Renal cortical epithelial cell (primary cell): Measurements from ENCODE around the gene WNT3. TPM values are rescaled to one million over a fixed set of nuclear protein-coding genes. Genes with fewer than 3 reads are reported as not detected.
A peak's percentile ranks its signal among the peaks of the same experiment; 100 is the strongest.
"Not testable (repeated sequence)": the region's sequence is repeated elsewhere in the genome, so short reads cannot be mapped to it uniquely, and the experiment has no call there.

Experiments
- DNase-seq: peaks from one replicate; pipeline ENCODE4 v3.0.0-alpha.2; 2011; ENCODE audit warnings: low read depth
- total RNA-seq: library from RNA; depleted of rRNA; stranded (reverse); fragments of >200 nt; gene quantifications from 2 replicates; pipeline ENCODE4 v1.2.3, GENCODE V29; 2014

Gene WNT3
- total RNA-seq, 1 donor from 2014 or later = 1.4 TPM

DNA sequence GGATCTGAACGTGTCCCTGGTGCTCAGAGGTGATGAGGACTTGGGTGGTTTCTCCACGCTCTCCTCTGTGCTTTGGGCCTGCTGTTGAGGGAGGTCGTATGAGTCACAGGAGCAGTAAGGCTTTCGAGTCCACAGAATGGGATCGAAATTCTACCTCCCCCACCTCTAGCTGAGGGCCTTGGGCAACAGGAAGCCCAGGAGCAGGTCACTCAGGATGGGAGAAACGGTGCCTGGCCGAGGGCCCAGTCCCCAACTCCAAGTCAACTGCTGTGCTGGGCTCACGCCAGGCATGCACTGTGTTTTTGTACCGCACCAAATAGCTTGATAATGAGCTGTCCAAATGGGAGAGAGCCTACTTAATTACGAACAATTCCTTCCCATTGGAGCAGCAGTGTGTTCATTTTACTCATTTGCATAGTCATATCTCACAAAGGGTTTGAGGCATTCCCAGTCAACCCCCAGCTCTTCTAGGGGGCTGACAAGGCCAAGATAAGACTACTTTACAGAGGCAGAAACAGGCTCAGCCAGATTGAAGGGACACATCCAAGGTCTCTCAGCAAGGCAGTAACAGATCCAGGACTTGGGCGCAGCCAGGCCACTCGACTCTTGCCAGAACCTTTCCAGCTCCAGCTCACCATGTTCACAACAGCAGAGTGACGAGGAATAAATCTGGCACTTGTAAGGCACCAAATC, 53.6 kb downstream of the WNT3 start:
- DNase-seq = peak; percentile 92

DNA sequence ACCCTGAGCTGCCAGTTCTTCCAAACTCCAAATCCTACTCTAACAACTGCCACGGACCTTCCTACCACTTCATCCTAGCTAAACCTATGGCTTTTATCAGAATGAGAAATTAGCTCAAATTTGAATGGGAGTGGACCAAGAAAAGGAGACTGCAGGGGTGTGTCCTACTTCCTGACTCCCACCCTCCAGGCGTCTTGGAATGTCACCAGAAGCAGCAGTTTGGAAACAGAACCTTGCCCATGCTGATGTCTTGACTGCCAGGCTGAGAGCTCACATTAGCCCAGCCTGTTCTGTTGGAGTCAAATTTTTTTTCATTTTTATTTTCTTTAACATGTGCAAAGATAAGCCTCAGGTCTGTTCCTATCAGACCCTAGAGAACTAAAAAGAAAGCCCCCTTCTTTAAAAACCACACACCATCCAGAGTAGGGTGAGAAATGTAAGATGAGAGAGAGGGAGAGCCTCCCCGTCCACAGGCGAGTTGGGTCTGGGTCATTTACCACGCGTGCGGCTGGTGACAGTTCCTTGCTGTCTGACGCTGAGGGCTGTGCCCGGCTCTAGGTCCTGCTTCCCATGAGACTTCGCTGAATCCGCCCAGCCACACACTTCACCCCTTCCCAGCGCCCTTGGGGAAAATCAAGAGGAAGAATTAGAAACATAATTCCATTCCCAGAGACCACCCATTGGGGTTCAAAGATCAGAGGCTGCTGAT, 54.3 kb downstream of the WNT3 start:
- no peak for DNase-seq

DNA sequence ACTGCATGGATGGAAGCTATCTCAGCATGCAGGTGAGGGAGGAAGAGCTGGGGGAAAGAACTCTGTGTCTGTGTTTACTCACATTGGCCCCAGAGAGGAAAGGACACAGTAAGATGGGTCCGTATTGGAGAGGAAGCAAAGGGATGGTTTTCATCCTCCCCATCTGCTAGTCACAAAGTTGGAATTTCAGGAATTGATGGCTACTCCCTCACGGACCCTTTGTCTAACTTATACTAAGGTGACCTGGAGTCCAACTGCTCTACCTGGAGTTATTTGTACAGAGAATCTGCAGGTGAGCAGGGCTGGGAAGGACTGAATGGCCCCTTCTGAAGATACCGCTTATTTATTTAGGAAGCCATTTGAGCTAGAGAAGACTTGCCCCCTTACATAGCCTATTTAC, 55.1 kb downstream of the WNT3 start:
- no peak for DNase-seq

DNA sequence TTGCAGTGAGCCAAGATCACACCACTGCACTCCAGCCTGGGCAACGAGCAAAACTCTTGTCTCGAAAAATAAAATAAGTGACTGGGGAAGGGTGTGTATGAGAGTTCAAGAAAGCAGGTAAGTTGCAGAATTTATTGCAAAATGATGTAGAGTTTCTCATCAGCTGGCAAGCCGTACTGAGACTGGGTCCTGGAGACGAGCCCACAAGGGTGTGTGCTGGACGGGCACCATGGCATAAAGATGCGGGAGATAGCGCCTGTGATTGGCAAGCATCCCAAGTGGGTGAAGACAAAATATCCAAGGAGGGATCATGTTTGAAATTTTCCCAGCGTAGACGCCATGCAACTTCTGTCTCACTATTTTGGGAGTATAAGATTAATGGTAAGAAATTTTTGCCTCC, 59.4 kb downstream of the WNT3 start:
- DNase-seq = no peak

DNA sequence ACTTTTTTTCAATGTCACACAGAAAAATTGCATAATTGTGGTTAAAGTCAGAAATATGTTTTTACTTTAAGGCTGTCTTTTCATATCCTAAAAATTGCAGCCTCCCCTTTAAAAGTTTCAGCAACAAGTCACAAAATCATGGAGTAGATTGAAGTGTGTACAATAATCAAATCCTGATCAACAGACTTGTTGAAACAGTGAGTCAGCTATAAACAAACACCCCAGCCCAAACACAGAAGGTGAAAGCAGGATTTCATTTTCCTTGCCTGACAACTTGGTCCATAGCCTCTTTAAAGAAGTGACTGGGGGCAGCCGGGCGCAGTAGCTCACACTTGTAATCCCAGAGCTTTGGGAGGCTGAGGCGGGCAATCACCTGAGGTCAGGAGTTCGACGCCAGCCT, 59.9 kb downstream of the WNT3 start:
- DNase-seq = peak; percentile 37

DNA sequence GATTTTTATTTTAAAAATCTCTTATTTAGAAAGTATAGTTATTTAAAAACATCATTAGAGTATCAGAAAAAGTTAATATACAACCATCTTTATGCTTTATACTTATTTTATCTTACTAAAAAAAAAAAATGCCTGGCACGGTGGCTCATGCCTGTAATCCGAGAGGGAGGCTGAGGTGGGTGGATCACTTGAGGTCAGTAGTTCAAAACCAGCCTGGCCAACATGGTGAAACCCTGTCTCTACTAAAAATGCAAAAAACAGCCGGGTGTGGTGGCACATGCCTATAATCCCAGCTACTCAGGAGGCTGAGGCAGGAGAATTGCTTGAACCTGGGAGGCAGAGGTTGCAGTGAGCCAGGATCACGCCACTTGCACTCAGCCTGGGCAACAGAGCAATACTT, 60.9 kb downstream of the WNT3 start:
- not testable (repeated sequence) for DNase-seq

DNA sequence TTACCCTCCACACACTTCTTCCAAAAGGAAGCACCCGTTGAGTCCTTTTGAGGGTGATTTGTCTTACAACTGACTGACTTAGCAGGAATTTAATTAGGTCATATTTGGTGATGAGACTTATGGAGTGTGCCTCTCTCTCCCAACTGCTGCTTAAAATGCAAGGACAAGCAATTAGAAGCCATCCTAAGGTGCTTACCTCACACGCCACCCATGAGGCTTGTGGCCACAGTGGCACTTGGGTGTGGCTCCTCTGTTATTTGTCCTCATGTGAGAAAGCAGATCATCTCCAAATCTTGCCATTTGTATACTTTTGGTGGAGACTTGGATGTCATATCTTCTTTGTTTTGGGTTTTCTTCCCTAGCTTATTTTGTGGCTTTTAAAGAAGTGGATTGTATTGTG, 61.6 kb downstream of the WNT3 start:
- DNase-seq = no peak

DNA sequence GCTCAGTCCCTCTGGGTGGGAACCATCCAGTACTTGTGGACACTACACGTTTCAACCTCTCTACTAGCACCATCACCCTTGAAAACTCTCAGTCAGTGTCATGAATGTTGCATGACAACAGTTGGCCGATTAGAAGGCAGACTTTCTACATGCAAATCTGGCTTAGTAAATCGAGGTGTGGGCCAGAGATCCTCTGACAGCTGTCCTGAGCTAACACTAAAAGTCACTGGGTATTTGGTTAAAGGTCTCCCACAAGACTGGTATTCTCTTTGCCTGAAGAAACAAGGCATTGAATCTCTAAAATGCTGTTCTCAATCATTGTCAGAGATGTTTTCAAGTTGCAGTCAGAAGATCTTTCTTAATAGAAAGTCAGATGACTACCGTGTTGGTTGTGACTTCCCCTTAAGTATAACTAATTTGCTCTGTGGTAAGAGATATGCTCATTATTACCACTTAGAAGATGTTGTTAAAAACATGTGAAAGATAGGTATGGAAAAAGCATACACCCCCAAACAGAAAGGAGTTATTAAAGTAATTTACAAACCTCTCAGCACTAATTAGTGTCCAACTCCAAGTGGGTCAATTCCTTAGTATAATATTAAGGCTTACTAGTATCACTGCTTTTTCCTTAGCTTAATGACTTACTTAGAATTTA, 62.3 kb downstream of the WNT3 start:
- no peak for DNase-seq

DNA sequence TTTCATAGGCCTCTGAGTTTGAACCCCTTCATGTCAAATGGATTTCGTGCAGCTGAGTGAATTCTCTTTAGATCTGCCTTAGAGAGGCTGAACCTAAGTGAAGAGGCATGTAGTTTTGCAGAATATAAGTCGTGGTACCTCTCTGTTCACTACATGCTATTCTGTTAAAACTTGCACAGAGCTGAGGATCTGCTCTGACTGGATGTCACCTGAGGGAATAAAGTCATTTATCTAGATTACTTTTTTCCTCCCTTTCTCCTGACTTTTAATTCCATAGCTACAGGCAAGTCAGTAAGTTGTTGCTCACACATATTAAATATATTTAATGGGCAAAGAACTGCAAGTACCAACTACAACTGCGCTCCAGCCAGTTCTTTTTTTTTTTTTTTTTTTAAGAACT, 64.7 kb downstream of the WNT3 start:
- no peak for DNase-seq

DNA sequence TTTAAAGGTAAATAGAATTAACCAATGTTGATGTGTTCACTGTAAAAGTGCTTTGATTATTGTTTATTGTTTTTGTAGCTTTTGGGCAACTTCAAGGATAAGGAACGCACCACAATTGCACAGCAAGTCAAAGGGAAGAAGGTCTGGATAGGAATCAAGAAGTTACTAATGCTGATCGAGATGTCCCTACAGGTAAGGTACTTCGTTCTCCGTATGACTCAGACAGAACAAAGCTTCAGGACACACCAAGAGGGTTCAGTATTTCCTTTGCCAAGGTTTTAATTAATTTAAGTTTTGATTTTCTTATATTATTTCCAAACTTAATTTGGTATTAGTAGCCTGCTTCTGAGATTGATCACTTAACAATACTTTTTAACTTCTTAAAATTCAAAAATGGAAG, 67.1 kb downstream of the WNT3 start:
- DNase-seq = no peak

DNA sequence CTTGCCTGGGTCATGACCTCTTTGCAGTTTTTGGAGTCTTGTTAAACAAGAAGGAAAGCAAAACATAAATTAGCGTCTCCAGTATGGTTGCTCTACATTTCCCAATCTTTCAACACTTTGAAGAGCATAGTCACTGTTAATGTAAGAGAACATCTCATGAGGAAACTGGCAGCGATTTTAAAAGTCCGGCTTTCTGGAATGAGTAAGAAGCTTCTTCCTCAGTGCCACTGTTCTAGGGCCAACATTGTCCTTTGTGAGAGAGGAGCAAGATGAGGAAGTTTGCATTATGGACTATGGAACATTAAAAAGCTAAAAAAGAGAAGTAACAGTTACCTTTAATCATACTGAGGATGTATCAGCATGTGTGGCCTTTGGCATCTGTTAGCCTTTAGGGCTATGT, 73.1 kb downstream of the WNT3 start:
- DNase-seq = no peak

DNA sequence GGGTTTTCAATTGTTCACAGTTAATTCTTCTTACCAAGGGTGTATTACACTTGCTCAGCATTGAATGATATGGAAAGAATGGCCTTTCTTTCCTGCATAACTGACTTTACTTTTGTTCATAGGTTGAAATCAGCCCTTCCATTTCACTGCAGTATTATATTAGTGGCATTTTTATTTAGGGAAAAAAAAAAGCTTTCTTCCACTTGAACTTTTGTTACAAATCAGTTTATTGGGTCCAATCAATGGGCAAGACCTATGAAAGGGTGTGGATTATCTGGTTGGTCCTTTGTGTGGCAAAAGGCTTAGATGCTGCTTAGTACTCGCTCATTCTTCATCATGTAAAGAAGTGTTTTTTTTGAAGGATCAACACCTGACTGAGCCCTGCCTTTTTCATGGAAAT, 74.1 kb downstream of the WNT3 start:
- no peak for DNase-seq

DNA sequence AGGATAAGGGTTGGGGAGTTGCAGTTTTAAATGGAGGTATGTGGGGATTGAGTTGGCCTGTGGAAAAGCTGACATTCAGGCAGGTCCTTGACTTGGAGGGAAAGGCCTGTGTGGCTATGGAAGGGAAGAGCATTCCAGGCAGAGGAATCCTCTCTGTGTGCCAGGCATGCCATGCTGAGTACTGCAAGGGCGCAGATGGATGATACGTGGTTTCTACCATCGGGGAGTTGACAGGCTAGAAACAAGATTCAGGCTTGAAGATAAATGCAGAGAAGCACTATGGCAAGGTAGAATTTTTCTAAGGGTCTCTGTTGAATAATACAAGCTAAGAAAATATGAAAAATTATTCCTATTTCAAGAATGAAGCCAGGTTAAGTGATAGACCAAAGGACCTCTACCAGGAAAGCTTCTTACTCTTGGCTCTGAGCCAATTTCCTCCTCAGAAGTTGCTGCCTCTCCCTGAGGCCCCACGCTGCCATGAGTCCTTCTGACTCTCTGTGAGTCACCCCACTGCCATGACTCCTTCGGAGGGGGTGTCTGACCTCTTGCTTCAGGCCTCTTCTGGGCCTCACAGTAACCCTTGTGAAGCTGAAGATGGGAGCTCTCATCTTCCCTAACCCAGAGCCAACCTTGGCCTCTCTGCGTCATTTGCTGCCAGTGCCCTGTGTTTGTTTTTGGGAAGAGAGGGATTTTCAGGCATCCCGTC, 75.8 kb downstream of the WNT3 start:
- peak; percentile 92 for DNase-seq

DNA sequence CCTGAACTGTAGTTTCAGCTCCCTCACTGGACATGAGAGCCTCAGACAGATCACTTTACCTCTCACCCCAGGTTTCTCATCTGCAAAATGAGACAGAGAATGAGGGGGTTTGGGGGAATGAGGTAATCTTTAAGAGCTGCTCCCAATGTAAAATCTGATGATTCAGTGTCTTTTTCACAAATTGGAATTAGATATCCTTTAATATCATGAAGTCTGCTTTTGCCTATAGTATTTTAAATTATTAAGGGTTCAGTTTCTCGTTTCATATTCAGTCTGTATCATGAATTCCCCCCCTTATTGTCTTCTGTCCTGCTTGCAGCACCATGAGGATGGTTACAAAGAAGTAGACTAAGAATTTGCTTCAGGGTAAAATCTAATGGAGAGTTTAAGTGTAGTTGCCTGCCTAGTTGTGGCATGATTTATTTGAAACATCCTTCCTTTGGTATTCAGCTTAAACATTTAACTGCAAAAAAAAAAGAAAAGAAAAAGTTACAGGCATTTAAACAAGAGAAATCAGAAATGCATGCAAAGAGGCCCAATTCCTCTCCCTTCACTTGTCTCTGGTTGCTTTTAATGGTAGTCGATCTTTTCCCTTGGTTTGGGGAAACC, 77.3 kb downstream of the WNT3 start:
- DNase-seq = no peak

DNA sequence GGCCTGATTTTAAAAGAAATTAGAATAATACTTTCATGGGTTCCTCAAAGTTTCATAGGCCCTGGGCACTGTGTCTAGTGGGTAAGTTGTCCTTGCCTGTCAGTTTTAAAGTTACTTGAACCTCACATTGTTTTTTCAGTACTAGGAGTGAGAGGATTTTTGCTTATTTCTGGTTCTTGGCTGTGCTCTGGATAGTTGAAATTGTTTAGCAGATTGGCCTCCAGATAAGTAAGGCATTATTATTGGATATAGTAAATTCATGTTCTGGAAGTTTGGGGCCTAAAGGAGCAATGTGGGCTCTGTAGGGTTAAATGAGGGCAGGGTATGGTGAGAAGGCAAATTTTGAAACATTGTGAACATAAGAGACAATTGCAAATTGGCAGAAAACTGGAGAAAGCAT, 78.5 kb downstream of the WNT3 start:
- DNase-seq = no peak

DNA sequence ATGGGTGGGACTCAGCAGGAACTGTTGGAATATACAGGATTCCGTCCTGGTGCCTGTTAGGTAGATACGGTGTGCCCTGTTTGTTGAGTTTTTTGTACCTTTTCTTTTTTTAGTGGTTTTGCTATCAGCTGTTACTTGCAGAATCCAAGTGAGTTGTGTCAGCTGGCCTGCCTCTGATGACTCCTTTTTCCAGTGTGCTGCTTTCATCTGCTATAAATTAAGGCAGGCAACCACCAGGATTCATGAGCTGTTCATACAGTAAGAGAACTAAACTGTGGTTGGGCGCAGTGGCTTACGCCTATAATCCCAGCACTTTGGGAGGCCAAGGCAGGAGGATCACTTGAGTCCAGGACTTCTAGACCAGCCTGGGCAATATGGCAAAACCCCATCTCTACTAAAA, 79.9 kb downstream of the WNT3 start:
- no peak for DNase-seq

DNA sequence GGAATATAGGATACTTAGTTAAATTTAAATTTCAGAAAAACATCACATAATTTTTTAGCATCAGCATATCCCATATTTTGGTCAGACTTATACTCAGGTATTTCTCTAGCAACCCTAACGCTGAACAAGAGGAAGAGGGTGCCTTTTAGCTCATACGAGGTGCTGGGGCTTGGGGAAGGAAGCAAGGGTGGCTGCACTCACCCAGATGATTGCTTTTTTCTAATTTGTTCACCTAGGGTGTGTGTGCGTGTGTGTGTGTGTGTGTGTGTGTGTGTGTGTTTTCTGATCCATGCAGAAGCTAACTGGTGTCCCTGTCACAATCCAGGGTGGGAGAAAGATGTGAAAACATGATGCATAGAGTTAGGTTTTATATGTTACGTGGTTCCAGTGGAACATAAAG, 81.2 kb downstream of the WNT3 start:
- no peak for DNase-seq

DNA sequence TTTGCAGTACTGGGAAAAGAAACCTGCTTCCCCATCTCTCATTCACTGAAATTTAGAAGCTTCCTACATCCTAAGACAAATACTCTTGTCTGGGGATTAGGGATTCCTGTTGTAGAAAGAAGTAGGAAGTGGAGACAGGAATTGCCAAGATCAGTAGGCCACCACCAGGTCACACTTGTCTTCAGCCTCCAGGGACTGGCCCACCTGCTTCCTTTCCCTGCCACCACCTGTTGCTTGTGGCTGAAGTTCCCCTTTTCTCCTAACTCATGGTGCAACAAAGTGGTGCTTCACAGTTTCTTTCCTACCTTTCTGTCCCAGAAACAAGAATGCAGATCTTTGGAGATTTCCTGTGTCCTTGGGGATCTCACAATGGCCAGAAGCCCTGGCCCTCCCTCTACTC, 82.4 kb downstream of the WNT3 start:
- no peak for DNase-seq

DNA sequence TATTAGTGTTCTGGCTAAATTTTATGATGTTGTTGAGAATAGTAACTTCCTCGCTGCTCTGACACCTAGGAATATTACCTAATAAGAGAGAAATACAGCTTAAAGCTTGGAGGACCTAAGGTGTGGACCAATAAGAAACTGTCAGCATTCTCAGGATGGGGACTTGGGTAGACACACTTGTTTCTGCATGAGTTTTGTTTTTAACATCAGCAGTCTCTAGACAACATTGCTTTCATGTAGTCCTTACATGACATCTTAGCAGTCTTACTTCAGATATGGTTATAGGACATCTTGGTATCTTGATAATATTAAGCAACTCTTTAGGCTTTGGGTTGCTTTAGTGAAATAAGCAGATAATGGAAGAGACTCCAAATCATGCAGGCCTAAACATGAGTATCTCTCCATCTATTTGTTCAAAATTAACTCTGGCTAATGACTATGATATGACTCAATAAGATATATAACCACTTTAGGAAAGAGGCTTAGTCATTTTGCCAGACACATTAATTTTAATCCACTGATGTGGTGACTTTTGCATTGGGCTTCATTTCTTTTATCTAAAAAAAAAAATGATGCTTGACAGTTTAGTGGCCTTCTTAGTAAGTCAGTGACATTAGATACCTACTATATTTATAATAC, 84.5 kb downstream of the WNT3 start:
- peak; percentile 46 for DNase-seq

DNA sequence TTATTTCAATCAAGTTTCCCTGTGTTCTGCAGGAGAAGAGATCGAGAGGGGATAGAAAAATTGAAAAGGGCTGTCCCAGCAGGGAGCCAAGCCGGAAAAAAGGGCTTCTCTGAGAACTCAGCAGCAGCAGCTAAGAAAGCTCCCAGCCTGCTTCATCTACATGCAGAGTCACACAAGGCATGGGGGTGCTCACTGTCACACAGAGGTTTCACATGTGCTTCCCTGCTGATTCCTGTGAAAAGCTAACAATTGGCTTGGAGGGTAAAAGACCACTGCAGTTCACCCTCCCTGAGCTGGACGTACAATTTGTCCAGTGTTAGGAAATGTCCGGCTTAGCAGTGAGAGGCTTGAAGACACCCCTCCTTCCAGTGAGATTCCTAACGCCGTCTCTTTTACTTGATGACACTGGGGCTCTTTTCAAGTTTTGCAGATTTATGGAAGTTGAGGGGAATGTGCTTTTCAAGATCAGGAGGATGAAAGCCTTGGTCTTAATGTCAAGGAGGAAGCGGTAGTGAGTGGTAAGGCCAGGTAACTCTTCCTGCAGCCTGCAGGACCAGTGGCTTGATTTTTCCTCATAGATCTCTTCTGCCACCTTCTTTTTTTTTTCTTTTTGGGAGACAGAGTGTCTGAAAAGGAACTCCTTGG, 85.6 kb downstream of the WNT3 start:
- DNase-seq = no peak

DNA sequence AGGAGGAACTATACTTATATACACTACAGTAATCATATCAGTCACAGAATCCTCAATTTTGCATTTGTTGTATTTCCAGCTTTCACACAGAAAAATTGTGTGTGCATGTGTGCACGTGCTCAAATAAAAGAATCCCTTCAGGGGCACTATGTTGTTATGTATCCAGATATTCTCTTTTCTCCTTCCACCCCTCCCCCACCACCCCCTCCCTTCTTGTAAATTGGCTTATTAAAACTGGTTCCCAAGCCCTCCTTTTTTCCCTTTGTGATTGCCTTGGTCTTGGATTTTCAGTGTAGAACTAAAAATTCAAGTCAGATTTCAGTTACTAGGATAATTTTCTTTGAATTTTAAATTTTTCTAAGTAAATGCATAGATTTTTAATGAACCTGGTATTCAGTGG, 86.3 kb downstream of the WNT3 start:
- DNase-seq = no peak
